Panc1 (cell line): ENCODE measurements around the gene KCNH1.

Experiments
- CTCF ChIP-seq: fragments of 450-650 bp; IDR thresholded peaks from 2 replicates; pipeline ENCODE4 v1.5.1; 2017; ENCODE audit warnings: mild to moderate bottlenecking
- POLR2AphosphoS5 ChIP-seq: IDR thresholded peaks from 2 replicates; pipeline ENCODE4 v1.6.1; 2012; ENCODE audit warnings: mild to moderate bottlenecking, low read depth, low read length, moderate library complexity
- REST ChIP-seq, 2 experiments: IDR thresholded peaks; 2 replicates each; pipeline ENCODE4 v1.6.1; 2011 to 2012; ENCODE audit warnings: low read depth in 2 of 2, control low read depth in 1 of 2, low read length in 1 of 2, mild to moderate bottlenecking in 1 of 2, moderate library complexity in 1 of 2; ENCODE audit not compliant: insufficient read depth in 1 of 2

GRCh38 chr1:211111351-211111750 is 22.6 kb downstream of the KCNH1 start:
- no peak for TF ChIP-seq POLR2AphosphoS5
- TF ChIP-seq CTCF, result no peak
- TF ChIP-seq REST (IDR thresholded peaks at IDR 0.05; ENCODE audit: insufficient read depth in 1 of 2, low read depth in 2 of 2, low read length in 1 of 2), result no peak
